Neuronal stem cell (in vitro differentiated cells): Measurements from ENCODE around the gene ZNF148.

Experiments
- DNase-seq: peaks from one replicate; pipeline ENCODE4 v3.0.0-alpha.2; 2013; ENCODE audit warnings: low spot score
- H2AFZ ChIP-seq: one replicate; pipeline ENCODE4 v1.6.1; 2013; ENCODE audit warnings: mild to moderate bottlenecking, low read length, inconsistent platforms
- H2AK5ac ChIP-seq: 2 replicates; pipeline ENCODE4 v1.6.1; 2013; ENCODE audit warnings: low read depth, mild to moderate bottlenecking, inconsistent platforms, low read length, moderate library complexity, mixed read lengths
- H2BK120ac ChIP-seq: 2 replicates; pipeline ENCODE4 v1.6.1; 2013; ENCODE audit warnings: low read depth, mild to moderate bottlenecking, inconsistent platforms, low read length, moderate library complexity, mixed read lengths
- H2BK12ac ChIP-seq: one replicate; pipeline ENCODE4 v1.6.1; 2013; ENCODE audit warnings: low read length, inconsistent platforms
- H2BK15ac ChIP-seq: 2 replicates; pipeline ENCODE4 v1.6.1; 2013; ENCODE audit warnings: mild to moderate bottlenecking, low read length, inconsistent platforms, mixed read lengths
- H2BK5ac ChIP-seq: one replicate; pipeline ENCODE4 v1.6.1; 2013; ENCODE audit warnings: inconsistent platforms, mild to moderate bottlenecking, low read length, moderate library complexity
- H3K14ac ChIP-seq: one replicate; pipeline ENCODE4 v1.6.1; 2013; ENCODE audit warnings: low read length, inconsistent platforms
- H3K18ac ChIP-seq: 2 replicates; pipeline ENCODE4 v1.6.1; 2013; ENCODE audit warnings: low read length, inconsistent platforms
- H3K23ac ChIP-seq: 2 replicates; pipeline ENCODE4 v1.6.1; 2013; ENCODE audit warnings: low read depth, mild to moderate bottlenecking, mixed read lengths, low read length, inconsistent platforms; ENCODE audit not compliant: poor library complexity
- H3K27ac ChIP-seq: replicated peaks from 3 replicates; pipeline ENCODE4 v1.5.1; 2013; ENCODE audit warnings: low read length, inconsistent platforms
- H3K27me3 ChIP-seq, 3 experiments: 2 replicates each; pipeline ENCODE4 v1.6.1; 2013; ENCODE audit warnings: low read length in 3 of 3, mild to moderate bottlenecking in 2 of 3, inconsistent platforms in 1 of 3, low read depth in 1 of 3, mixed read lengths in 1 of 3, moderate library complexity in 1 of 3; ENCODE audit not compliant: control insufficient read depth in 3 of 3, insufficient read depth in 3 of 3
- H3K36me3 ChIP-seq, 2 donors: replicated peaks in 1 of 2; 2 replicates each; pipeline ENCODE4 v1.6.1; 2013; ENCODE audit warnings: low read length in 2 of 2; ENCODE audit not compliant: control insufficient read depth in 2 of 2, insufficient read depth in 2 of 2
- H3K4ac ChIP-seq: 2 replicates; pipeline ENCODE4 v1.6.1; 2013; ENCODE audit warnings: inconsistent platforms, mild to moderate bottlenecking, low read length, moderate library complexity
- H3K4me1 ChIP-seq, 2 donors: 1 replicate in 1 of 2; 2 replicates in 1 of 2; pipeline ENCODE4 v1.6.1; 2013; ENCODE audit warnings: low read length in 2 of 2, low read depth in 1 of 2; ENCODE audit not compliant: control insufficient read depth in 2 of 2, insufficient read depth in 1 of 2
- H3K4me2 ChIP-seq: one replicate; pipeline ENCODE4 v1.6.1; 2013; ENCODE audit warnings: mild to moderate bottlenecking, low read length, inconsistent platforms; ENCODE audit not compliant: insufficient read depth, poor library complexity, severe bottlenecking
- H3K4me3 ChIP-seq, 2 donors: 2 replicates each; pipeline ENCODE4 v1.5.1; 2013; ENCODE audit warnings: low read length in 2 of 2, mild to moderate bottlenecking in 2 of 2, inconsistent platforms in 1 of 2, moderate library complexity in 1 of 2
- H3K79me1 ChIP-seq: one replicate; pipeline ENCODE4 v1.6.1; 2013; ENCODE audit warnings: low read depth, mild to moderate bottlenecking, inconsistent platforms, low read length, moderate library complexity
- H3K9ac ChIP-seq: one replicate; pipeline ENCODE4 v1.6.1; 2013; ENCODE audit warnings: mild to moderate bottlenecking, low read depth, low read length, inconsistent platforms; ENCODE audit not compliant: poor library complexity
- H3K9me3 ChIP-seq, 2 donors: replicated peaks in 1 of 2; 2 replicates each; pipeline versions ENCODE3 to v1.6.1; 2013; ENCODE audit warnings: low read length in 2 of 2, mild to moderate bottlenecking in 2 of 2, inconsistent platforms in 1 of 2, low read depth in 1 of 2, mixed read lengths in 1 of 2, moderate library complexity in 1 of 2; ENCODE audit not compliant: control insufficient read depth in 2 of 2, insufficient read depth in 1 of 2
- H4K8ac ChIP-seq: one replicate; pipeline ENCODE4 v1.6.1; 2013; ENCODE audit warnings: low read depth, mild to moderate bottlenecking, inconsistent platforms, low read length, moderate library complexity
- H4K91ac ChIP-seq: one replicate; pipeline ENCODE4 v1.6.1; 2013; ENCODE audit warnings: low read length, low read depth, mild to moderate bottlenecking, inconsistent platforms; ENCODE audit not compliant: poor library complexity
- WGBS, 2 donors: extraction: QIAGEN DNeasy Blood & Tissue Kit; methylation state at CpG; one replicate each; pipeline ENCODE4 v1.1.7; 2013; ENCODE audit warnings: missing lambda C conversion rate in 2 of 2, mixed read lengths in 1 of 2; ENCODE audit not compliant: insufficient read length in 2 of 2, insufficient replicate concordance in 1 of 2; ENCODE audit errors: extremely low coverage in 2 of 2; 5-methylcytosine and 5-hydroxymethylcytosine counted together

Gene ZNF148

DNA sequence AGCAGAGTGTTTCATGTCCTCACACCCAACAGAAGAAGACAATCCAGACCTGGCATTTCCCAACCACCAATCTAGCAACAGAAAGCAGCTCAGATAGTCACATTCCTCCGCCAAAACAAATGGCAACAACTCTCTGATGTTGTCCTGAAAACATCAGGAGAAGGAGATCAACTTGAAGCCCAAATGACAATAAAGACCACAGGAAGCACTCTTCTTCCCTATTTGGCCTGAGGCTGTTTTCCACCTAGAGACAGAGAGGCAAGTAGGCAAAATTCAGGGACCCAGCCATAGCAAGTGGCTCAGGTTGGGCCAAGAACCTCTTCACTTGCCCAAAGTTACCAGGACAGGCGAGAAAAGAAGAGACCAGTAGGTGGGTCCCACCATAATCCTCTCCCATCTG is 35.0 kb downstream of the ZNF148 start:
- no CpG with 5 or more reads among the region's 2 CpGs for WGBS, 2 donors
- no peak overlapping the region for H2BK120ac ChIP-seq
- H2BK5ac ChIP-seq, result no peak overlapping the region
- H2AK5ac ChIP-seq, result no peak overlapping the region
- no peak overlapping the region for H4K8ac ChIP-seq
- H3K9ac ChIP-seq, result no peak overlapping the region
- no peaks in the 10 kb centered on the region for H3K27me3 ChIP-seq
- H3K14ac ChIP-seq, result no peak overlapping the region
- no peak for DNase-seq
- H2BK15ac ChIP-seq, result no peak overlapping the region
- H3K4me3 ChIP-seq, result no peak overlapping the region
- H3K79me1 ChIP-seq, result peaks cover 5% of the 10 kb centered on the region
- H2AFZ ChIP-seq, result no peak overlapping the region
- peaks cover 4 to 45% of the 10 kb centered on the region in 2 donors for H3K9me3 ChIP-seq
- no peak overlapping the region for H2BK12ac ChIP-seq
- H3K27ac ChIP-seq, result no peak overlapping the region
- H3K36me3 ChIP-seq, result peaks cover 0 to 8% of the 10 kb centered on the region in 2 donors
- H4K91ac ChIP-seq, result no peak overlapping the region
- H3K4ac ChIP-seq, result no peak overlapping the region
- H3K18ac ChIP-seq, result no peak overlapping the region
- H3K23ac ChIP-seq, result no peak overlapping the region
- H3K4me1 ChIP-seq, result no peaks in the 10 kb centered on the region
- no peak overlapping the region for H3K4me2 ChIP-seq

- Histone ChIP-seq H3K4me2 (no peak overlapping the region), H2BK12ac (no peak overlapping the region), H3K9me3 (peaks cover 5 to 41% of the 10 kb centered on the region in 2 donors), H3K27me3 (no peaks in the 10 kb centered on the region), H3K4ac (no peak overlapping the region), H2BK5ac (no peak overlapping the region), H4K91ac (no peak overlapping the region), H3K36me3 (peaks cover 0 to 4% of the 10 kb centered on the region in 2 donors), H2BK120ac (no peak overlapping the region), H3K14ac (no peak overlapping the region), H4K8ac (no peak overlapping the region), H3K4me3 (no peak overlapping the region), H3K18ac (no peak overlapping the region), H3K9ac (no peak overlapping the region), H3K4me1 (peaks cover 0 to 2% of the 10 kb centered on the region in 2 donors), H2AK5ac (no peak overlapping the region), H3K79me1 (peaks cover 5% of the 10 kb centered on the region), H2AFZ (no peak overlapping the region), H3K27ac (no peak overlapping the region), H2BK15ac (no peak overlapping the region), H3K23ac (no peak overlapping the region)
- no CpG with 5 or more reads among the region's 2 CpGs for WGBS, 2 donors
- no peak for DNase-seq
These were observed 37.6 kb downstream of the ZNF148 start for GRCh38 chr3:125337506-125337905.

- WGBS, 2 donors, result no CpG with 5 or more reads among the region's 5 CpGs
These were observed 40.2 kb downstream of the ZNF148 start for GRCh38 chr3:125334675-125335560.

DNA sequence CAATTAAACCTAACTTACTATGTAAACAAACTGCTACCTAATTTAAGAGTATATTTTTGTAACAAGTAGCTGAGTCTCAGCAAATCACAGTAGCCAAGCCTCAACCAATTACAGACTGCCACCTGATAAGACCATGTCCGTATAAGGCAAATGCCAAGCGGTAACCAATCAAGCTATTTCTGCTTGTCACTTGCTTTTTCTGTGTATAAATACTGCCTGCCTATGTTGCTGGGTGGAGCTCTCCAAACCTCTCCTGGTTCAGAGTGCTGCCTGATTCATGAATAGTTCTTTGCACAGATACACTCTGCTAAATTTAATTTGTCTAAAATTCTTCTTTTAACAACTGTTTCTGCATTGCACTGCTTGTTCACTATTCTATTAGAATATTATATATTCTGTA is 42.6 kb downstream of the ZNF148 start:
- Histone ChIP-seq H4K91ac (no peak overlapping the region), H4K8ac (no peak overlapping the region), H3K14ac (no peak overlapping the region), H2BK12ac (no peak overlapping the region), H3K18ac (no peak overlapping the region), H3K4me1 (peaks cover 0 to 2% of the 10 kb centered on the region in 2 donors), H2BK120ac (no peak overlapping the region), H3K4ac (no peak overlapping the region), H3K4me2 (no peak overlapping the region), H2AK5ac (no peak overlapping the region), H3K9me3 (peaks cover 2 to 16% of the 10 kb centered on the region in 2 donors), H3K27ac (no peak overlapping the region), H3K27me3 (no peaks in the 10 kb centered on the region), H3K4me3 (no peak overlapping the region), H3K9ac (no peak overlapping the region), H2AFZ (no peak overlapping the region), H3K79me1 (peaks cover 2% of the 10 kb centered on the region), H2BK15ac (no peak overlapping the region), H2BK5ac (no peak overlapping the region), H3K23ac (no peak overlapping the region), H3K36me3 (peaks cover 0 to 23% of the 10 kb centered on the region in 2 donors)
- no peak for DNase-seq
- WGBS, 2 donors, result no CpG with 5 or more reads among the region's 2 CpGs

More at GRCh38 chr3:125334675-125335560, 40.2 kb downstream of the ZNF148 start:
- H2BK12ac ChIP-seq, result no peak overlapping the region
- H2BK120ac ChIP-seq, result no peak overlapping the region
- no peak overlapping the region for H3K4me3 ChIP-seq
- H2BK15ac ChIP-seq, result no peak overlapping the region
- no peaks in the 10 kb centered on the region for H3K27me3 ChIP-seq
- no peak overlapping the region for H2AFZ ChIP-seq
- no peak overlapping the region for H3K18ac ChIP-seq
- H3K4ac ChIP-seq, result no peak overlapping the region
- no peak overlapping the region for H2AK5ac ChIP-seq
- peaks cover 2 to 32% of the 10 kb centered on the region in 2 donors for H3K9me3 ChIP-seq
- no peak overlapping the region for H4K8ac ChIP-seq
- H3K79me1 ChIP-seq, result peaks cover 4% of the 10 kb centered on the region
- H3K23ac ChIP-seq, result no peak overlapping the region
- H3K9ac ChIP-seq, result no peak overlapping the region
- peaks cover 0 to 13% of the 10 kb centered on the region in 2 donors for H3K36me3 ChIP-seq
- DNase-seq, result no peak
- peaks cover 0 to 2% of the 10 kb centered on the region in 2 donors for H3K4me1 ChIP-seq
- no peak overlapping the region for H3K27ac ChIP-seq
- H2BK5ac ChIP-seq, result no peak overlapping the region
- H3K4me2 ChIP-seq, result no peak overlapping the region
- H4K91ac ChIP-seq, result no peak overlapping the region
- no peak overlapping the region for H3K14ac ChIP-seq
